Body of pancreas (tissue), 4 donors: ENCODE measurements around the gene SLC6A3. TPM values are rescaled to one million over a fixed set of nuclear protein-coding genes. Genes with fewer than 3 reads are reported as not detected.

Experiments used
- ATAC-seq: fragments of 150-250 bp; one replicate; pipeline ENCODE4 v1.9.1; 2016
- DNase-seq, 4 donors: peaks; one replicate each; pipeline ENCODE4 v3.0.0-alpha.2; 2019
- H3K27ac ChIP-seq, 4 donors: fragments of 200-600 bp; sonication (generic); 1 replicate in 3 of 4; 2 replicates in 1 of 4; pipeline versions ENCODE4 v1.5.1 to v1.6.1; 2016 to 2019; ENCODE audit warnings: mild to moderate bottlenecking in 1 of 4, mixed read lengths in 1 of 4, moderate library complexity in 1 of 4
- H3K27me3 ChIP-seq, 2 donors: fragments of 200-600 bp; sonication (generic); one replicate each; pipeline ENCODE4 v1.6.0; 2016; ENCODE audit warnings: mild to moderate bottlenecking in 1 of 2
- H3K36me3 ChIP-seq, 2 donors: fragments of 200-600 bp; sonication (generic); replicated peaks in 1 of 2; 2 replicates each; pipeline ENCODE4 v1.5.1; 2016; ENCODE audit warnings: low read depth in 2 of 2; ENCODE audit not compliant: insufficient read depth in 1 of 2
- H3K4me1 ChIP-seq: fragments of 200-600 bp; sonication (generic); one replicate; pipeline ENCODE4 v1.6.0; 2016
- H3K4me3 ChIP-seq, 2 donors: fragments of 200-600 bp; sonication (generic); 1 replicate in 1 of 2; 2 replicates in 1 of 2; pipeline ENCODE4 v1.5.1; 2016 to 2019
- H3K9me3 ChIP-seq, 3 donors: fragments of 200-600 bp; sonication (generic); 1 replicate in 2 of 3; 2 replicates in 1 of 3; pipeline ENCODE4 v1.5.1; 2016
- POLR2A ChIP-seq, 3 donors: fragments of 450-650 bp; IDR thresholded peaks; one replicate each; pipeline ENCODE4 v1.6.1; 2016; ENCODE audit warnings: antibody characterized with exemption in 3 of 3, mild to moderate bottlenecking in 2 of 3
- WGBS, 2 donors: methylation state at CpG; one replicate each; pipeline ENCODE4 v1.1.5; 2017; 5-methylcytosine and 5-hydroxymethylcytosine counted together
- intact Hi-C: fragments of 100-400 bp; cut with DNase I; formaldehyde crosslinking; loops from one replicate; pipeline ENCODE4 v1.15.1; 2023
- total RNA-seq, 2 donors: library from RNA; depleted of rRNA; stranded (reverse); fragments of >200 nt; gene quantifications; one replicate each; pipeline ENCODE4 v1.1.0, GENCODE V29; 2016
- TF ChIP-seq, protein P1 (sequence below), 7 experiments: fragments of 450-650 bp in 4 of 7; fragments of 200-600 bp in 3 of 7; sonication (generic) in 3 of 7; IDR thresholded peaks; one replicate each; pipeline ENCODE4 v1.5.1; 2016 to 2019; ENCODE audit warnings: antibody characterized with exemption in 7 of 7

Gene SLC6A3
- total RNA-seq, 2 donors from 2014 or later: not detected

DNA sequence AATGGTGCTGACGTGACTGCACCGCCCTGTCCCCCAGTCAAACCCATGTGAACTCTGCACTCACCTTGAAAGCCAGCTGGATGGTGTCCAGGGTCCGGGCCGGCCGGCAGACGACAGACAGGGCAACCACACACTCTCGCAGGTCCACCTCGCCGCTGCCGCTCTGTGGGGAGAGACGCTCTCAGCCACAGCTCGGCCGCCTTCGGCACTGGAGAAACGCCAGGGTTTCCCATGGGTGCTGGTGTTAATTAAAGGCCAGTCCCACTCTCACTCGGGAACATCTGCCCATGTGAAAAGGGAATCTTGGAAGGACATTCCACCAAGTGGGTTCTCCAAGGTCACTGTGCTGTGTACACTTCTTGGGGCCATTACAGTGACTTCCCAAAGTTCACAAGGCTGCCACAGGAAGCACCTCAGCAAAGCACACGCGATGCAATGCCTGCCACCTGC is 25.5 kb upstream of the SLC6A3 start:
- Histone ChIP-seq H3K4me3 (no peak overlapping the region), H3K27me3 (no peaks in the 10 kb centered on the region), H3K27ac (no peak overlapping the region), H3K36me3 (peaks cover 0 to 2% of the 10 kb centered on the region in 2 donors), H3K4me1 (no peaks in the 10 kb centered on the region), H3K9me3 (no peaks in the 10 kb centered on the region)
- WGBS, 2 donors: 42 to 60% methylated on average over 16 to 18 of the region's 18 CpGs
- peak in 3 of 4 donors; percentile 32 to 81 (median 60) for DNase-seq
- ATAC-seq: peak; percentile 34
- intact Hi-C loops: no loop called here
- TF ChIP-seq, protein P1, sequence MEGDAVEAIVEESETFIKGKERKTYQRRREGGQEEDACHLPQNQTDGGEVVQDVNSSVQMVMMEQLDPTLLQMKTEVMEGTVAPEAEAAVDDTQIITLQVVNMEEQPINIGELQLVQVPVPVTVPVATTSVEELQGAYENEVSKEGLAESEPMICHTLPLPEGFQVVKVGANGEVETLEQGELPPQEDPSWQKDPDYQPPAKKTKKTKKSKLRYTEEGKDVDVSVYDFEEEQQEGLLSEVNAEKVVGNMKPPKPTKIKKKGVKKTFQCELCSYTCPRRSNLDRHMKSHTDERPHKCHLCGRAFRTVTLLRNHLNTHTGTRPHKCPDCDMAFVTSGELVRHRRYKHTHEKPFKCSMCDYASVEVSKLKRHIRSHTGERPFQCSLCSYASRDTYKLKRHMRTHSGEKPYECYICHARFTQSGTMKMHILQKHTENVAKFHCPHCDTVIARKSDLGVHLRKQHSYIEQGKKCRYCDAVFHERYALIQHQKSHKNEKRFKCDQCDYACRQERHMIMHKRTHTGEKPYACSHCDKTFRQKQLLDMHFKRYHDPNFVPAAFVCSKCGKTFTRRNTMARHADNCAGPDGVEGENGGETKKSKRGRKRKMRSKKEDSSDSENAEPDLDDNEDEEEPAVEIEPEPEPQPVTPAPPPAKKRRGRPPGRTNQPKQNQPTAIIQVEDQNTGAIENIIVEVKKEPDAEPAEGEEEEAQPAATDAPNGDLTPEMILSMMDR (IDR thresholded peaks at IDR 0.05): no peak
- no peak for TF ChIP-seq POLR2A (IDR thresholded peaks at IDR 0.05)

DNA sequence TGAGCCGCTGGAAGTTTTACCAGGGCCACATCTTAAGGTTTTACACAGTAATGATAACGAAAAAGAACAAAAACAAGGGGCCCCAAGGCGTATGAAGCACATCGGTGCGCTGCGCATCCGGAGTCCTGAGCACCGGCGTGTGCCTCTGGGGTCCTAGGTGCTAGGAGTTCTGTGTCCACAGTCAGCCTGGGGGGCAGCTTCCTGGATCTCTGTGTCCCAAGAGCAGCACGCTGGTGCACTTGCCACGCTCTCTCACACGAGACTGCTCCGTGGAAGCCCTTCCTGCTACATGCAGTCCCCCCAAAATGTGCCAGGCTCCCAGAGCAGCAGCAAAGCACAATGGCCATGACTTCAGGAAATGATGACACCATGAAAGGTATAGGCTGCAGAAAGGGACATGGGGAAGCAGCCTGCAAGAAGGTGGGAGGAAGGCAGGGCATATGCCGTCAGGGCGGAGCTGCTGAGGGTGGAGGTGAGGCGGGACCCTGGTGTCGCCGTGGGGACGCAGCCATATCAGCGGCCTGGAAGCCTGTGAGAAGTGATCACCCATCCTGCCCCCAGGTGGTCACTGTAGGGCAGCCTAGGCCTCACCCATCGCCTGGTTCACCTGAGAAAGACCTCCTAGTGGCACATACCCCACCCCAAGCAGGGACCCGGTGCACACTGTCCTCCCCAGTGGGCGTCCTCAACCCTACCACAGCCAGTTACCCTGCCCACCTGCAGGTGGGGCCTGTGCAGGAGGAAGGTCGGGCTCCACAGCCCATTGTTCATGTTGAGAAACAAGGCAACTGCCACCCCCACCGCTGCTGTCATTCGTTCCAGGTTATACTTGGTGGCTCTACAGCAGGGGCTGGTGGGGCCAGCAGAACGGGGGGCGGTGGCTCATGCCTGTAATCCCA is 23.6 kb upstream of the SLC6A3 start:
- intact Hi-C loops: no loop called here
- Histone ChIP-seq H3K4me3 (no peak overlapping the region), H3K4me1 (no peaks in the 10 kb centered on the region), H3K36me3 (no peaks in the 10 kb centered on the region), H3K27me3 (no peaks in the 10 kb centered on the region), H3K9me3 (no peaks in the 10 kb centered on the region), H3K27ac (no peak overlapping the region)
- TF ChIP-seq POLR2A (IDR thresholded peaks at IDR 0.05): no peak
- TF ChIP-seq, protein P1 (IDR thresholded peaks at IDR 0.05): no peak
- 88 to 93% methylated on average over 21 to 28 of the region's 28 CpGs for WGBS, 2 donors
- ATAC-seq (no peak), DNase-seq (peak in 1 of 4 donors; percentile 3)

DNA sequence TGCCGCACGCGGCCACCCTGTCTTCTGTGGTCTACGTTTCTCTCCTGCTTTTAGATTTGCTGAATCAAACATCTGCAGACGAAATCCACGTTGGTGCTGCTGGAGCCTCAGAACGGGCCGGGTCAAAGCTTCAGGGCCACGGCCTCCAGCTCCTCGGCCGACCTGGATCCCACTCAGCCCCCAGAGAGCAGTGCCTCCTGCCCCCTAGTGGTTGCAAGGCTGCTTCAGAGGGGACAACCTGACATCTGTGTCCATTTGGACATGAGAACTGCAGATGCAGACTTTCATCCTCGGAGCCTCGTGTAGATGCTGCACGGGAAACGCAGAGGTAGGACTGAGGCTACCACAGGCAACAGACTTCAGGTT is 23.0 kb upstream of the SLC6A3 start:
- WGBS, 2 donors: 68 to 72% methylated on average over 14 to 15 of the region's 15 CpGs
- H3K27ac ChIP-seq: no peak overlapping the region
- no peak overlapping the region for H3K4me3 ChIP-seq
- intact Hi-C loops: no loop called here
- no peaks in the 10 kb centered on the region for H3K27me3 ChIP-seq
- no peaks in the 10 kb centered on the region for H3K9me3 ChIP-seq
- TF ChIP-seq POLR2A (IDR thresholded peaks at IDR 0.05): no peak
- TF ChIP-seq, protein P1 (IDR thresholded peaks at IDR 0.05): peak in 6 of 7 experiments; percentile 12 to 41 (median 34)
- no peak for ATAC-seq
- DNase-seq: peak in 3 of 4 donors; percentile 26 to 32 (median 31)
- no peaks in the 10 kb centered on the region for H3K4me1 ChIP-seq
- H3K36me3 ChIP-seq: no peaks in the 10 kb centered on the region

DNA sequence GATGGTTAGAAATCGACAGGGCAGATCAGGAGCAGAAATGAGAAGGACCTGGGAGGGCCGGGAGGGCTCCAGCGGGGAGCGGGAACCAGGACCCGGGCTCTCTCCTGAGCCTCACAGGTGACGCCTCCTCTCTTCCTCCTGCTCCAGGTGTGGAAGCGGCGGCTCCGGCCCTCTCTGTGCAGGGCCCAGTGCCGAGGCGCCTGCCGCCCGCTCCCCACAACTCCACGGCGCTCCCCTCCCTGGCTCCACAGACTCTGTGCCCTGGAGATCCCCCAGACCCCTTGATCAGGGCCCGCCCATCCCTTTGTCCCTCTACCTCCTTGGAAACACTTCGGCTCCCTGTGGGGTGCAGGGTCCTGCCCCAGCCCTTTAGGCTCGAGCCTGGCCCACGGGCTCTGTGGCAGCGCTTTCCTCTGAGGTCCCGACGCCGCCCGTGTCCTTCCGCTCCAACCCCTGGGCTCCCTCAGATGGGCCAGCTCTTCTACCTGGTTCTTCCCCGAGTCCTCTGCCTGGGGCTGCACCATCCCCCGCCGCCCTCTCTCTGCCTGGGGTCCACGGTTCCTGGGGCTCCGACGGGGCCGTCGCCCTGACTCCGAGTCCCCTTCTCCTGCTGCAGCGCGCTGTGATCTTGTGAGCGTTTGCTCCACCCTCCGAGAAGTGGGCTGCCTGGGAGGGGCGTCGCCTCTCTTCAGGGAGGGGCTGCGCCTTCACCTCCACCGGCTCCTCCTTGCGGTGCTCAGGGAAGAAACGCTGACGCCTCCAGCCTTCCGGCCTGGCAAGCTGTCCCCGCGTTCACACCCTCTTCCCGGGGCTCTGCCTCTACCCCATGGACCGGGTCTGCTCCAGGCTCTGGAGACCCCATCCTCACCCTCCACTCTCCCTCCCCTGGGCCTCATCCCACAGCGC is 22.4 kb upstream of the SLC6A3 start:
- H3K27me3 ChIP-seq: no peaks in the 10 kb centered on the region
- peaks cover 0 to 2% of the 10 kb centered on the region in 2 donors for H3K36me3 ChIP-seq
- no peaks in the 10 kb centered on the region for H3K4me1 ChIP-seq
- DNase-seq (peak in 1 of 4 donors; percentile 3), ATAC-seq (no peak)
- WGBS, 2 donors: 94 to 96% methylated on average over 42 to 49 of the region's 51 CpGs
- H3K4me3 ChIP-seq: no peak overlapping the region
- intact Hi-C loops: no loop called here
- no peak overlapping the region for H3K27ac ChIP-seq
- TF ChIP-seq, protein P1 (IDR thresholded peaks at IDR 0.05): no peak
- TF ChIP-seq POLR2A (IDR thresholded peaks at IDR 0.05): no peak
- no peaks in the 10 kb centered on the region for H3K9me3 ChIP-seq
